HS-27A (cell line): ENCODE measurements around the gene CCBE1.
A peak's percentile ranks its signal among the peaks of the same experiment; 100 is the strongest.
"Not testable (repeated sequence)": the region's sequence is repeated elsewhere in the genome, so short reads cannot be mapped to it uniquely, and the experiment has no call there.

Experiments used
- DNase-seq: peaks from one replicate; pipeline ENCODE4 v3.0.0-alpha.2; 2012; ENCODE audit warnings: low read depth, missing footprints

CCBE1 gene

DNA sequence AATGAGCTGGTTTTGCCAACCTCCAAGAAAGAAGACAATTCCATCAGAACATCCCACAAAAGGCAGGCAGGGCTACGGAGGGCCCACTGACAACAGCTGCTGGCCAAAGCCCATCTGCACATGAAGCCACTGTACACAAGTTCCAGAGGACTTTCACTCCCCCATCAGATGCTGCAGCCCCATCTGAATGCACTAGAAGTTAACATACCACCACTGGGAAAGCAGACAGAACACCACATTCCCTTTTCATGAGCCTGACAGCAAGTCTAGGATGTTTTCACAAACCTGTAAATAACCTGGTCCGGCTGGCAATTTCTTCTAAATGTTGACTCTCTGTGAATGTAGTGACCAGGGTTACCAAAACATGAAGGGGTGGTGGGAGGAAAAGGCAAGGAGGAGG is 41.5 kb downstream of the CCBE1 start:
- no peak for DNase-seq

- DNase-seq = no peak
These were observed 46.2 kb downstream of the CCBE1 start for GRCh38 chr18:59651071-59651470.

DNA sequence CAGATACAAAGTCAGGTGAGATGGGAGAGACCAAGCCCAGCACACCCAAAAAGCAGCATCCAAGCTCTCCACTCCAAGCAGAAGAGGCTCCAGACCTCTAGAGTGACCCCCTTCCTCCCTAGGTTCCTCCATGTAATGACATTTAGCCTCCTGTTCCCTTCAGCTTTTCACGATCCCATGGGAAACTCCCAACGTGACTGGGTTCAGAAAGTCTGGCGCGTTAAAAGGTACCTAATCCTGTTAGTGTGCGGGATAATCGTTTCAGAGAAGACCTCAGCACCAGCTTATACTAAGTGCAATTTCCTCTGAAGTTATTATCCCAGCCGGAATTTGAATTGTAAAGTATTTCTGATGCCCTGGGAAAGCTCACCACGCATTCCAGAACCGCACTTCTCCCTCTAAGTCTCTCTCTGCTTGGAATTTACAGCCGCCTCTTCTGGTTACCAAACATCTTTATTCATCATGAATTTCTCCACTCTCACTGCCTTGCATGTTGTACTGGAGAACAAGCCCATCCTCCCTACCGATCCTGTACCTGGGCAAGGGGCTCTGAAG is 46.9 kb downstream of the CCBE1 start:
- no peak for DNase-seq

GRCh38 chr18:59649591-59649990 is 47.6 kb downstream of the CCBE1 start:
- no peak for DNase-seq

- DNase-seq = not testable (repeated sequence)
These were observed 48.8 kb downstream of the CCBE1 start for GRCh38 chr18:59648469-59648868.

GRCh38 chr18:59646963-59647307 is 50.3 kb downstream of the CCBE1 start:
- DNase-seq = no peak

- DNase-seq = no peak
These were observed 50.8 kb downstream of the CCBE1 start for GRCh38 chr18:59646228-59646962.

- no peak for DNase-seq
These were observed 53.5 kb downstream of the CCBE1 start for GRCh38 chr18:59643740-59644139.

DNA sequence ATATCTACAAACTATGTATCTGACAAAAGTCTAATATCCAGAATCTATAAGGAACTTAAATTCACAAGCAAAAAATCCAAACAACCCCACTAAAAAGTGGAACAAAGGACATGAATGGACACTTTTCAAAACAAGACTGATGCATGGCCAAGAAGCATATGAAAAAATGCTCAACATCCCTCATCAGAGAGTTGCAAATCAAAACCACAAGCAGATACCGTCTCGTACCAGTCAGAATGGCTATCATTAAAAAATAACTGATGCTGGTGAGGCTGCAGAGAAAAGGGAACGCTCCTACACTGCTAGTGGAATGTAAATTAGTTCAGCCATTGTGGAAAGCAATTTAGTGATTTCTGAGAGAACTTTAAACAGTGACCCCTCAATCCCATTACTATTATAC is 56.5 kb downstream of the CCBE1 start:
- no peak for DNase-seq

- DNase-seq = no peak
These were observed 57.4 kb downstream of the CCBE1 start for GRCh38 chr18:59639821-59640220.

DNA sequence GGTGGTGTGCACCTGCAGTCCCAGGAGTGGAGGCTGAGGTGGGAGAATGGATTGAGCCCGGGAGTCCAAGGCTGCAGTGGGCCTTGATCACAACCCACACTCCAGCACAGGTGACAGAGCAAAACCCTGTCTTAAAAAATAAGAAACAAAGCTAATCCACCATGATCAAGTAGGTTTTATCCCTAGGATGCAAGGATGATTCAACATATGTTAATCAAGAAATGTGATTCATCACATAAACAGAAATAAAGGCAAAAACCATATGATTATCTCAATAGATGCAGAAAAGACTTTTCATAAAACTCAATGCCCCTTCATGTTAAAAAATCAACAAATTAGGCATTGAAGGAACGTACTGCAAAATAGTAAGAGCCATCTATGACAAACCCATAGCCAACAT is 58.1 kb downstream of the CCBE1 start:
- no peak for DNase-seq

DNA sequence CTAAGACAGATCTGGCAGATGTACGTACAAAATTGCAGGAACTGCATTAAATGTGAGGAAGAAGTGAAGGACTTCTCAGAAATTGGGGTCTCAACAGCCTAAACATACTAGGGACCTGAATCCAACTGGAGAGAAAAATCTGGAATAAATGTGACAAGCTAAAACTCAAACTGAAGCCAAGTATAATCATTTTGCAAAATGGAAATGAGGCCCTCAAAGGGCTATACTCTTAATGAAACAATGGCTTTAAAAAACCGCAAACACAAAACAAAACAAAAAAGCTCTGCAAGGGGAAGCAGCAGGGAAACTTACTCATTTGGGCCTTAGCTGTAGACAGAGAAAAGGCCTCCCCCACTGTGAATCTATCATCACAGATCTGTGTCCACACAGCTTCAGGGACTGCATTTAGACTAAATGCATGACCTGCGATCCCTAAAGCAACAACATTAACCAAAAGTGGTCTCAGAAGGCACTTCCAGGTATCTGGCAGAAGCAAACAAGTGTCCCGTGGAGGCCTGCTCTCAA is 63.2 kb downstream of the CCBE1 start:
- DNase-seq = no peak

GRCh38 chr18:59633317-59633716 is 63.9 kb downstream of the CCBE1 start:
- DNase-seq = no peak

- DNase-seq = peak; percentile 17
These were observed 65.5 kb downstream of the CCBE1 start for GRCh38 chr18:59631583-59632181.

GRCh38 chr18:59629894-59630293 is 67.3 kb downstream of the CCBE1 start:
- no peak for DNase-seq

DNA sequence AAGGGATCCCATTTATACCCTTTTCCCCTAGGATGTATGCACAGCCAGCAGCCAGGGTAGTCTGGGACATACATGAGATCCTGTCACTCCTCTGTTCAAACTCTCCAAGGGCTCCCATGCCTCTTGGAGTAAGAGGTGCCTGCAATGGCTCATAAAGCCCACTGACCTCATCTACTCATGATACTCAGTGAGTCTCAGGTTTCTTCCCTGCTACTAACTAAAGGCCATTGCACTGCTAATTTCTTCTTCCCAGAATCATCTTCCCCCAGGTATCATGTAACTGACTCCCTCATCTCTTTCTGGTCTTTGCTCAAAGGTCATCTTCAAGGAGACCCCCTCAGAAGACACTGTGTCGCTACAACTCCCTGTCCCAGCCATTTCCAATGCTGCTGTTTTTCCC is 68.2 kb downstream of the CCBE1 start:
- DNase-seq = no peak

DNA sequence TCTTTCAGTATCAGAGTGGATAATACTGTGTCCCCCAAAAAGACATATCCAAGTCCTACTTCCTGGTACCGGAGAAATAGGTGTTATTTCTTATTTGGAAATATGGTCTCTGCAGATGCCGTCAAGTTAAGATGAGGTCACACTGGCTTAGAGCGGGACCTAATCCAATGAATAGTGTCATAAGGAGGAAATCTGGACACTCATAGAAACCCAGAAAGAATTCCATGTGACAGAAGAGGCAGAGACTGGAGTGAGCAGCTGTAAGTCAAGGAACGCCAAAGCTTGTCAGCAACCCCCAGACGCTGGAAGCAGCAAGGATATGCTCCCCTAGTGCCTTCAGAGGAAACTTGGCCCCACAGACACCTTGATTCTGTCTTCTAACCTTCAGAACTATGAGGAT is 69.8 kb downstream of the CCBE1 start:
- DNase-seq = no peak

DNA sequence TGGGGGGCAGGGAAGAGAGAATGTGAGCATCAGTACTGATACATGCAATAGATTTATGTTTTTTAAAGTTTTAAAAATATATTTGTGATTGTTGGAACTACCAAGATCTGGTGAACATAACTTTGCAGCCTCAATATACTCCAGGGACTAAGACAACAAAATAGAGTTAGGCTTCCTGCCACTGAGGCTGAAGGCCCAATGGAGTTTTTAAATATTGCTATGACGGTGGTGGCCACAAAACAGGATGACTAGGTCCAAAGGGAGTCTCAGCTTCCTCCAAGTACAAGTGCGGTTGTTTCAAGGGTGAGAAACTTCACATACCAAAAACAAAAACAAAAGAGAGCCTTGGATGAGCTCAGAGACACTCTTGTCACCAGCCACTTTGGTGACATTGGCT is 72.9 kb downstream of the CCBE1 start:
- DNase-seq = no peak

- DNase-seq = no peak
These were observed 73.5 kb downstream of the CCBE1 start for GRCh38 chr18:59623456-59624368.

- no peak for DNase-seq
These were observed 76.2 kb downstream of the CCBE1 start for GRCh38 chr18:59621027-59621426.

GRCh38 chr18:59620381-59620780 is 76.8 kb downstream of the CCBE1 start:
- no peak for DNase-seq

DNA sequence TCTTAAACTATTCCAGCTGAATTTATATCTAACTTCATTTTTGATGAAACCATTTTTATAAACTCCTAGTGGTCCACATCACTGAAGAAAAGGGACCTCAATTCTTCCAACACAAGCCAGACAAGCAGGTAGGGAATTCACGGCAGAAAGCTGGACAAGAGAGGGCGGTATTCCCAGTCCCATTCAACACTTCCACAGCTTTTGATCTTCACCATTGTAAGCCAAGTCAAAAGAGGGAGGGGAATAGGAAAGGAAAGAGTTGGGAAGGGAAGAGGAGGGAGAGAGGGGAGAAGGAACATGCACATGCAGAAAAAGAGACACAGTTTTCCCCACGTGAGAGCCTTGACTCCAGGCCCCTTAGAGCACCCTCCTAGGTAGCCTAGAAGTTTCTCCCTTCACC is 77.4 kb downstream of the CCBE1 start:
- DNase-seq = no peak
